GM18517 (cell line): ENCODE results near the gene TGIF1.
"Not testable (repeated sequence)": the region's sequence is repeated elsewhere in the genome, so short reads cannot be mapped to it uniquely, and the experiment has no call there.

ENCODE experiments used
- ATAC-seq: cut with Tn5 transposase; IDR thresholded peaks from one replicate; pipeline ENCODE4 v1.9.1; 2021; ENCODE audit warnings: mild to moderate bottlenecking, moderate library complexity; ENCODE audit not compliant: unreplicated experiment

Gene TGIF1

GRCh38 chr18:3450012-3450798 is at the start of gene TGIF1:
Gene TGIF1 (plus strand): TSS chr18:3450172. CDS start chr18:3450490, 318 bp downstream.
- no peak for ATAC-seq

DNA sequence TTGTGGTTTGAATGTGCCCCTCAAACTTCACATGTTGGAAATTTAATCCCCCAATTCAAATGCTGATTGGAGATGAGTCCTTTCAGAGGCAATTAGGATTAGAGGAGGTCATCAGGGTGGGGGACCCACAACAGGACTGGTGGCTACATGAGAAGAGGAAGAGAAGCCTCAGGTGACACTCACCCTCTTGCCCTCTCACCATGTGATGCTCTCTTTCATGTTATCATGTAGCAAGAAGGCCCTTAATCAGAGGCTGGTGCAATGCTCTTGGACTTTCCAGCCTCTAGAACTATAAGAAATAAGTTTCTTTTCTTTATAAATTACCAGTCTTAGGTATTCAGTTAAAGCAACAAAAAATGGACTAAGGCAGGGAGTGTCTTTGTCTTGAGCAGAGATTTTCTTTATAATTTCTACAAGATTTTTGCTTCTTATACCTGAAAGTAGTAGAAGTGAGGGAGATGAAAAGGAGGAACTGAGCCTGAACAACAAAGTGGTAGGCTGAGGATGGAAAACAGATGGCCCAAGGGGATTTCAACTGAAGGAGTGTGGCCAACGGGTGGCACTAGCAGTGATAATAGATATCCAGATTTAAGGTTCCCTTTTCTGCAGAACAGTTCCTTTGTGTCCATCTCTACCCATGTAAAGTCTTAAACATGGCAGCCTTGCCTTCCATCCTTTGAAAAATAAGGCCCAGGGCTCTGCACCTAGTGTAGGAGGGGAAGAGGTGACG is 49.2 kb upstream of the TGIF1 start:
- ATAC-seq = no peak

GRCh38 chr18:3401669-3402620 is 48.0 kb upstream of the TGIF1 start:
- ATAC-seq = peak; percentile 94

DNA sequence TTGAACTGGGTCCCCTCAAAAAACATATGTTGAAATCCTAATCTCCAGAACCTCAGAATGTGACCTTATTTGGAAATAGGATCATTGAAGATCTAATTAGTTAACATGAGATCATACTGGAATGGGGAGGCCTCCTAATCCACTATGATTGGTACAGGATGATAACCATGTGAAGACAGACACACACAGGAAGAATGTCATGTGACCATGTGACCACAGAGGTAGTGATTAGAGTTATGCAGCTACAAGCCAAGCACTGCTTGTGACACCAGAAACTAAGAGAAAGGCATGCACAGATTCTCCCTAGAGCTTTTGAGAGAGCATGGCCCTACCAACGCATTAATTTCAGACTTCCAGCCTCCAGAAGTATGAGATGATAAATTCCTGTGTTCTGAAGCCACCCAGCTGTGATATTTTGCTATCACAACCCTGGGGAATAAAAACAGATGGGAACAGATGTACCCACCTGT is 47.0 kb upstream of the TGIF1 start:
- ATAC-seq = no peak

DNA sequence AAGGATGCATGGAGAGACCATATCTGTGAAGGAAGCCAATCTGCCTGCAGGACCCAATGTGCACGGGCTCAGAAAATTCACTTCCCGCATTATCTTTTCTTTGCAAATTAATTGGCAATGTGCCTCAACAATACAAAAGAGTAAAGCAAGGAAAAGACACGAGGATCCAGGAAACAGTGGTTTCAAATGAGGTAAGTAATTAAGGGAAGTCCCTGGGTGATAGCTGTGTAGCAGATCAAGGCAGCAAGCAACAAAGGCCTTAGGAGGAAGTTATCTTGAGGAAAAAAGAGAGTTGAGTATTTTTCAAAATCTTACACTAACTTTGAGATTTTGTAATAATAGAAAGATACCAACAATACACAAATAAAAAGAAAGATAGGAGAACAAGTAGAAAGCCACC is 44.3 kb upstream of the TGIF1 start:
- no peak for ATAC-seq

- no peak for ATAC-seq
These were observed 41.9 kb upstream of the TGIF1 start for GRCh38 chr18:3408107-3408506.

DNA sequence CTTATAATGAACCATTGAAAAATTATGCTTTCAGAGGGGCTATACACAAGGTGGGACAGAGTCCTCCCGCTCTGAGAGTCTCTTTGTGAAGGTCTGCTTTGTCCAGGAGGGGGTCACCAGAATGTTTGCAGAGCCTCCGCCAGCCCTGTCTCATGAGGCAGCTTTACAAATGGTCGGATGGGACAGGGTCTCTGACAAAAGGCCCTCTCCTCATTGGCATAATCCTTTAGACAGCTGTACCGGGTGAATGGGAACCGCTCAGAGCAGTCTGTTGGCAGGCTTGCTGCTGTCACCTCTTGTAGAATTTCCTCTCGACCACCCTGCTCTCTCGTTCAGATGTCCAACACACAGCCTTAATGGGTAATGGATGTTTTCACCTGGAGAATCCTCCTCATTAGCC is 40.2 kb upstream of the TGIF1 start:
- ATAC-seq = no peak

DNA sequence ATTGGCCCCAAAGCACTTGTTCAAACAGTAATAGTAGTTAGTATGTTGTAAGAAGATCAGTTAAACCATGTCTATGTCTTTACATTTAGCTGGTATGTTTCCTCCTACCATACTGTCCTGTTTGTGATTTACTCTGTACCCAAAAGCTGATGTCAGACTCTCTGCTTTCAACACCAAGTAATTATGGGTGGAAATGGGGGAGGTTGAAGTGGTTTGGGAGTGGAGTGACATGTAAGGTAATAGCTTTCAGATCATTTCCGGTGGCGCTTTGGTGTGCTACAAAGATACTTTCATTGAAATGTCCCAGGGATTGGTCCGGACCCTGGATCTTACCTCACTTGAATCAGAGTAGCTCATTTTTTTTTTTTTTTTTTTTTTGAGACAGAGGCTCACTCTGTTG is 39.7 kb upstream of the TGIF1 start:
- ATAC-seq = no peak

DNA sequence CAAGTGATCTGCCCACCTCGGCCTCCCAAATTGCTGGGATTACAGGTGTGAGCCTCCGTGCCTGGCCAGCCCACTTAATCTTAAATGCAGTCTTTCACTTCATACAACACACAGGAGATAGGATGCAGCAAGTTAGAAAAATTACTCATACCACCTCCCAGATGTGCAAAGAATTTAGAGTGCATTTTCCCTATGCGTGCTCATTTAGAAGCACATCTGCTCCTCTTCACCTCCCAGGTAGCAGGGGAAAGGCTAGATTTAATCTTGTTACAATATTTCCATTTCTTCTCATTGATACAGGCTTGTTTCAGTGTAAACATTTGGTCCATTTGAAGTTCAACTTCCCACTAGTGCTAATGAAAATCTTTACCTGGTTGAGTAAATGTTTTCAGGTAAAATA is 39.1 kb upstream of the TGIF1 start:
- ATAC-seq = not testable (repeated sequence)

- no peak for ATAC-seq
These were observed 38.6 kb upstream of the TGIF1 start for GRCh38 chr18:3411327-3411726.

DNA sequence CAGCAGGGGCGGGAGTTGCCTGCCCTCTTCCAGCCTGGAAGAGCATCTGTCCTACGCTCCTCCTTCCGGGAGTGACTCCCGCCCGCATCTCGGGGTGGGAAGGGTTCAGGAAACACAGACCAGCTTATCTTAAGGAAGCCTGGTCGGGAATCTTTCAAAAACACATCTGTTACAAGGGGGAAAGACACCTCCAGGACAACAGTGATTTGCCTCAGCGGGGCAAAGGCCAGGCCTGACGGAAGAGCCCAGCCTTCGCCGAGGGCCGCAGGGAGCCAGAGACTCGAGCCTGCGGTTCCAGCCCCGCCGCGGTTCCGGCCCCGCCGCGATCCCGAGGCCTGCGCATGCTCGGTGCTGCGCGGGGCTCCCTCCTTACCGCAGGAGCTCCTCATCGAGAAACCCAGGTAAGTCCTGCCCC is 38.1 kb upstream of the TGIF1 start:
- no peak for ATAC-seq

DNA sequence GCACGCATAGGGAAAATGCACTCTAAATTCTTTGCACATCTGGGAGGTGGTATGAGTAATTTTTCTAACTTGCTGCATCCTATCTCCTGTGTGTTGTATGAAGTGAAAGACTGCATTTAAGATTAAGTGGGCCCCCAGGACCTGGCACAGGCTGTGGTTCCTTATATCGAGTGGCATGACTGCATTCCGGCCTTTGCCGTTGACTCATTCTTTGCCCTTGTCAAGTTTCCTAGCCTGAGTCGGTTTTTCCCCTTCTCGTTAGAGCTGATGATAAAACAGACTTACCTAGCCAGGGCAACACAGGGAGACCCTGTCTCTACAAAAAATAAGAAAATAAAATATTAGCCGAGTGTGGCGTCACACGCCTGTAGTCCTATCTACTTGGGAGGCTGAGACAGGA is 37.4 kb upstream of the TGIF1 start:
- ATAC-seq = not testable (repeated sequence)

GRCh38 chr18:3415110-3415509 is 34.9 kb upstream of the TGIF1 start:
- no peak for ATAC-seq

GRCh38 chr18:3418083-3418482 is 31.9 kb upstream of the TGIF1 start:
- ATAC-seq = no peak

DNA sequence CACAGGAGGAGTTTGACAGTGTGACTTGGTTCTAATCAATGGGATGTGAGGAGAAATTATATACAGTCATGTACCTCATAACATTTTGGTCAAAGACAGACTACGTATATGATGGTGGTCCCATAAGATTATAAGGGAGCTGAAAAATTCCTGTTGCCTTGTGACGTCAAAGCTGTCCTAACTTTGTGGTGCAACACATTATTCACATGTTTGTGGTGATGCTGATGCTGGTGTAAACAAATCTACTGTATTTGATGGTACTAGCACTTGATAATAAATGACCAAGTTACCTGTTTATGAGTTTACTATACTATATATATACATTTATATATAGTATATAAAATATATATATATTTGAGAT is 29.1 kb upstream of the TGIF1 start:
- ATAC-seq = no peak

- ATAC-seq = no peak
These were observed 27.1 kb upstream of the TGIF1 start for GRCh38 chr18:3422905-3423304.

GRCh38 chr18:3424280-3424890 is 25.6 kb upstream of the TGIF1 start:
- no peak for ATAC-seq

GRCh38 chr18:3425030-3425429 is 24.9 kb upstream of the TGIF1 start:
- ATAC-seq = no peak

DNA sequence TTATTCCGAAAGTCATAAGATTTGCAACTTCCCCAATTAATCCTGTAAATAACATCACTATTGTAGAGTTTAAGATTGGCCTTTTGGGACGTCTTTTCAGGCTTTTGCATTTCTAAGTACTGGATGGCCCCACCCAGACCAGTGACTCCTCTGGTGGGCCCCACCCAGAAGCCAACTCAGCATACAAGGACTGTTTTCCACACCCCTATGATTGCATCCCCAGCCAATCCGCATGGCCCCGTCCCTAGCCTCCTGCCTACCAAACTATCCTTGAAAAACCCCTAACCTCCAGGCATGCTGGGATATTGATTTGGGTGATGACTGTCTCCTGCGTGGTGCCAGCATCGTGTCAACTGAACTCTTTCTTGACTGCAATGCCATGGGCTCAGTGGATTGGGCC is 24.5 kb upstream of the TGIF1 start:
- no peak for ATAC-seq

- ATAC-seq = no peak
These were observed 23.9 kb upstream of the TGIF1 start for GRCh38 chr18:3426074-3426473.

- ATAC-seq = no peak
These were observed 22.0 kb upstream of the TGIF1 start for GRCh38 chr18:3427944-3428343.
